Measurements from ENCODE around the gene KCNF1.

DNA sequence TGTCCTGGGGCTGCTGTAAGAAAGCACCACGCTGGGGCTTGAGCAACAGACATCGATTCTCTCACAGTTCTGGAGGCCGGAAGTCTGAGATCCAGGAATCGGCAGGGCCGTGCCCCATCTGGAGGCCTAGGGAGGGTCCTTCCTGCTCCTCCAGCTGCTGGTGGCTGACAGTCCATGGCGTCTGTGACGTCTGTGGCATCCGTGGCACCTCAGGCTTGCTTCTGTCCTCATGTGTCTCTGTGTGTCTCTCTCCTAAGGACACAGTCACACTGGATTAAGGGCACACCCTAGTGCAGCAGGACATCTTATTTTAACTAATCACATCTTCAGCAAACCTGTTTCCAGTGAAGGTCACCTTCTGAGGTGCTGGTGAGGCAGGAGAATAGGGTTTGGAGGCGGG is 32.6 kb upstream of the KCNF1 start:
- TF ChIP-seq, protein P1, sequence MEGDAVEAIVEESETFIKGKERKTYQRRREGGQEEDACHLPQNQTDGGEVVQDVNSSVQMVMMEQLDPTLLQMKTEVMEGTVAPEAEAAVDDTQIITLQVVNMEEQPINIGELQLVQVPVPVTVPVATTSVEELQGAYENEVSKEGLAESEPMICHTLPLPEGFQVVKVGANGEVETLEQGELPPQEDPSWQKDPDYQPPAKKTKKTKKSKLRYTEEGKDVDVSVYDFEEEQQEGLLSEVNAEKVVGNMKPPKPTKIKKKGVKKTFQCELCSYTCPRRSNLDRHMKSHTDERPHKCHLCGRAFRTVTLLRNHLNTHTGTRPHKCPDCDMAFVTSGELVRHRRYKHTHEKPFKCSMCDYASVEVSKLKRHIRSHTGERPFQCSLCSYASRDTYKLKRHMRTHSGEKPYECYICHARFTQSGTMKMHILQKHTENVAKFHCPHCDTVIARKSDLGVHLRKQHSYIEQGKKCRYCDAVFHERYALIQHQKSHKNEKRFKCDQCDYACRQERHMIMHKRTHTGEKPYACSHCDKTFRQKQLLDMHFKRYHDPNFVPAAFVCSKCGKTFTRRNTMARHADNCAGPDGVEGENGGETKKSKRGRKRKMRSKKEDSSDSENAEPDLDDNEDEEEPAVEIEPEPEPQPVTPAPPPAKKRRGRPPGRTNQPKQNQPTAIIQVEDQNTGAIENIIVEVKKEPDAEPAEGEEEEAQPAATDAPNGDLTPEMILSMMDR (IDR thresholded peaks at IDR 0.05): no peak
- TF ChIP-seq POLR2A (IDR thresholded peaks at IDR 0.05): no peak
